ENCODE results near the gene PLA2G4A.

The PLA2G4A gene

GRCh38 chr1:186838380-186839040 lies 9.8 kb downstream of the PLA2G4A start:
- no peak for DNase-seq (ENCODE audit: low read depth, low spot score)

DNA sequence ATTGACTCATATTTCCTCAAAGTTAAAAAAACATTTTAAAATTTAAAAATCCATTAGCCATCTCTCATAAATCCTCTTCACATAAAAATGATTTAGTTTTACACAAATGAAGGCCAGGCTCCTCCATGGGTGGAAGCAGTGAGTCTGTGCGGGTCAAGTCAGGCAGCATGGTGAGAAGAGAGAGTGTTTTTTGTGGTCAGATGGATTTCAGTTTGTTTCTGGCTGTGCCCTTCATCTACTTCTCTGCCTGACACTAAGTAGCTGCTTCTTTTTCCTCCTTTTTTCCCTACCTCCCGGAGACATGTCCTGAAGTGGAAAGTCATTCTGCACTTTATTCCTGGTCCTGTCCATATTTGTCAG lies 10.3 kb downstream of the PLA2G4A start:
- no peak overlapping the region for H3K27ac ChIP-seq
- H3K36me3 ChIP-seq (ENCODE audit: insufficient read depth, low read length) = no peaks in the 10 kb centered on the region
- no peak overlapping the region for H3K4me3 ChIP-seq
- TF ChIP-seq EZH2 (IDR thresholded peaks at IDR 0.05) (no peak), POLR2AphosphoS5 (IDR thresholded peaks at IDR 0.05; ENCODE audit: borderline replicate concordance, low read depth, low read length) (no peak), FOXP2 (optimal IDR thresholded peaks at IDR 0.05; ENCODE audit: control extremely low read depth, extremely low read length, insufficient read depth) (no peak)
- no peaks in the 10 kb centered on the region for H3K9me3 ChIP-seq (ENCODE audit: low read depth, low read length)
- H3K9ac ChIP-seq (ENCODE audit: insufficient read length) = no peak overlapping the region
- no peak for DNase-seq (ENCODE audit: low read depth, low spot score)

More at GRCh38 chr1:186838380-186839040, 9.8 kb downstream of the PLA2G4A start:
- TF ChIP-seq FOXP2 (optimal IDR thresholded peaks at IDR 0.05; ENCODE audit: control extremely low read depth, extremely low read length, insufficient read depth) (no peak), POLR2AphosphoS5 (IDR thresholded peaks at IDR 0.05; ENCODE audit: borderline replicate concordance, low read depth, low read length) (no peak), EZH2 (IDR thresholded peaks at IDR 0.05) (no peak)
- Histone ChIP-seq H3K4me3 (no peak overlapping the region), H3K36me3 (ENCODE audit: insufficient read depth, low read length) (no peaks in the 10 kb centered on the region), H3K9ac (ENCODE audit: insufficient read length) (no peak overlapping the region), H3K9me3 (ENCODE audit: low read depth, low read length) (no peaks in the 10 kb centered on the region), H3K27ac (no peak overlapping the region)

DNA sequence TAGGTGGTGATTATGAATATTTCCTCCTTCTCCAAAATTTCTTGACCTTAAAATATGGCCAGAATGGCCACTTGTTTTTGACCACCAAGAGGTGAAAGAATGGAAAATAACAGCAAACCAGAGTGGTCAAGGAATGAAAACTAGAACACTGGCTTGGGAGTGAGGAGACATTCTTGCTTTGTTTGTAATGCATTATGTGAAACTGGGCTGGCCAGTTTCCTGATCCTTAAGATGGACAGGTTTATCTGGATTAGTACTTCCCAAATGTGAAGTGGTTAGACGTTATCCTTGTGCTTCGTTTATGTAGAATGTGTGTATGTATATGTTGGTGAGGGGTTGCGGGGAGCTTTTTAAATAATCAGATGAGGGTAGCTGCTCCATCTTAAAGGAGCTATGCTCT lies 12.8 kb downstream of the PLA2G4A start:
- Histone ChIP-seq H3K9ac (ENCODE audit: insufficient read length) (no peak overlapping the region), H3K36me3 (ENCODE audit: insufficient read depth, low read length) (no peaks in the 10 kb centered on the region), H3K4me3 (no peak overlapping the region), H3K9me3 (ENCODE audit: low read depth, low read length) (no peaks in the 10 kb centered on the region), H3K27ac (no peak overlapping the region)
- DNase-seq (ENCODE audit: low read depth, low spot score) = no peak
- no peak for TF ChIP-seq POLR2AphosphoS5 (IDR thresholded peaks at IDR 0.05; ENCODE audit: borderline replicate concordance, low read depth, low read length)
- TF ChIP-seq EZH2 (IDR thresholded peaks at IDR 0.05) = no peak
- no peak for TF ChIP-seq FOXP2 (optimal IDR thresholded peaks at IDR 0.05; ENCODE audit: control extremely low read depth, extremely low read length, insufficient read depth)

DNA sequence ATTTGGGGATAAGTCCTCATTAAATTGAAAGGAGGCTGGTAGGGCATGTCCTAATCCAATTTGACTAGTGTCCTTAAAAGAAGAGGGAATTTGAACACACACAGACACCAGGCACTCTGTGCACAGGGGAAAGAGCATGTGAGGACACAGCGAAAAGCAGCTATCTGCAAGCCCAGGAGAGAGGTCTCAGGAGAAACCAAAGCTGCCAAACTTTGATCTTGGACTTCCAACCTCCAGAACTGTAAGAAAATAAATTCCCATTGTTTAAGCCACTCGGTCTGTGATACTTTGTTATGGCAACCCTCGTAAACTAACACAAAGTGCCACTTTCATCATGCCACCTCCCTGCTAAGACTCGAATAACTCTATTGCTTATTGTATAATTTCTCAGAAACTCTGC lies 13.8 kb downstream of the PLA2G4A start:
- no peak for DNase-seq (ENCODE audit: low read depth, low spot score)
- H3K36me3 ChIP-seq (ENCODE audit: insufficient read depth, low read length) = no peaks in the 10 kb centered on the region
- no peak overlapping the region for H3K9ac ChIP-seq (ENCODE audit: insufficient read length)
- TF ChIP-seq EZH2 (IDR thresholded peaks at IDR 0.05) (no peak), FOXP2 (optimal IDR thresholded peaks at IDR 0.05; ENCODE audit: control extremely low read depth, extremely low read length, insufficient read depth) (no peak), POLR2AphosphoS5 (IDR thresholded peaks at IDR 0.05; ENCODE audit: borderline replicate concordance, low read depth, low read length) (no peak)
- no peak overlapping the region for H3K27ac ChIP-seq
- H3K9me3 ChIP-seq (ENCODE audit: low read depth, low read length) = no peaks in the 10 kb centered on the region
- H3K4me3 ChIP-seq = no peak overlapping the region

- H3K9me3 ChIP-seq (ENCODE audit: low read depth, low read length) = no peaks in the 10 kb centered on the region
- H3K9ac ChIP-seq (ENCODE audit: insufficient read length) = no peak overlapping the region
- no peak for DNase-seq (ENCODE audit: low read depth, low spot score)
- H3K36me3 ChIP-seq (ENCODE audit: insufficient read depth, low read length) = no peaks in the 10 kb centered on the region
- H3K27ac ChIP-seq = no peak overlapping the region; the same call in 1 of the 2 replicates
- no peak overlapping the region for H3K4me3 ChIP-seq
- no peak for TF ChIP-seq EZH2 (IDR thresholded peaks at IDR 0.05)
- no peak for TF ChIP-seq POLR2AphosphoS5 (IDR thresholded peaks at IDR 0.05; ENCODE audit: borderline replicate concordance, low read depth, low read length)
- no peak for TF ChIP-seq FOXP2 (optimal IDR thresholded peaks at IDR 0.05; ENCODE audit: control extremely low read depth, extremely low read length, insufficient read depth)
Measured at GRCh38 chr1:186843226-186843625, 14.5 kb downstream of the PLA2G4A start.

DNA sequence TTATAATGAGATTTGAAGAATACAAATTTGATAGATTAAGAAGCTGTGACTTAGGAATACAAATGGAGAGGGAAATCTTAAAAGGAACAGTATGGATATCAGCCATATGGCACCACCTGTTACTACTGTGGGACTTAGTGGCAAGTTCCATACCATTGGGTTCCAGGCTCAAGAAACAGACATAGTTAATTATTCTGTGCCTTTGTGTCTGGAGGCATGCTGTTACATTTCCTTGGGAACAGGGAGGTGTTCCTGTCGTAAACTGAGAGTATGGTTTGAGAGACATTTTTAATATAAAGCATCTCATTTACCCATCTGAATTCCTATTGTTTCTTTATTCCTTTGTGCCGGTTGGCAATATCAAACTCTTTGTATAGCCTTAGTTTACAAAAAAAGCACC lies 15.2 kb downstream of the PLA2G4A start:
- Histone ChIP-seq H3K27ac (no peak overlapping the region; the same call in 1 of the 2 replicates), H3K4me3 (no peak overlapping the region), H3K36me3 (ENCODE audit: insufficient read depth, low read length) (no peaks in the 10 kb centered on the region), H3K9ac (ENCODE audit: insufficient read length) (no peak overlapping the region), H3K9me3 (ENCODE audit: low read depth, low read length) (no peaks in the 10 kb centered on the region)
- no peak for DNase-seq (ENCODE audit: low read depth, low spot score)
- no peak for TF ChIP-seq FOXP2 (optimal IDR thresholded peaks at IDR 0.05; ENCODE audit: control extremely low read depth, extremely low read length, insufficient read depth)
- TF ChIP-seq POLR2AphosphoS5 (IDR thresholded peaks at IDR 0.05; ENCODE audit: borderline replicate concordance, low read depth, low read length) = no peak
- TF ChIP-seq EZH2 (IDR thresholded peaks at IDR 0.05) = no peak

DNA sequence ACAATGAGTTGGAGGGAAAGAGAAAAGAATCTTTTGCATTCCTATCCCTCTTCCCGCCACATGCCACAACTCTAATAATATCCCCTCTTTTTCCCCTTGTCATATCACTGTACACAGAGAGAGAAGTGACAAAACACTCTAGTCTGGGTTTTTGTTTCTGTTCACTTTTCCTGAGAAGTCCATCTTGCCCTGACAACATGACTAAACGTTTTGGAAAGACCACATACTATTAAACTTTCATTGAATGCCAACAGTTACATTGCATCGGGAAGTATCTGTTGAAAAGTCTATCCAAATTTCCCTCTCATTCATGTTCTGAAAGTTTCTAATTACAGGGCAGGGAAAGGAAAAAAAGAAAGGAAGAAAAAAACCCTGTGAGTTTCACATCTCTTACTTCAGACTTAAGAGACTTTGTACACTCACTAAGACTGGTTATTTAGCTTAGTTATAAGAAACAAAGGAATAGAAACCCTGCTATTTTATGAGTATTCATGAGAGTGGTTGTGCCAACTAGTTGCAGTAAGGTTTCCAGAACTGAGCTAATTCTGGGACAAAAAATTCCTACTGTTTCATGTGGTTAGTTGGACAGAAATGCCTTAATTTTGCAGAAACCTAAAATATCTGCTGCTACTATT lies 16.9 kb downstream of the PLA2G4A start:
- Histone ChIP-seq H3K9ac (ENCODE audit: insufficient read length) (peak overlapping the region; percentile 14), H3K9me3 (ENCODE audit: low read depth, low read length) (no peaks in the 10 kb centered on the region), H3K36me3 (ENCODE audit: insufficient read depth, low read length) (no peaks in the 10 kb centered on the region), H3K4me3 (no peak overlapping the region), H3K27ac (peak overlapping the region; percentile 48; the same call in 1 of the 2 replicates)
- DNase-seq (ENCODE audit: low read depth, low spot score) = no peak
- TF ChIP-seq EZH2 (IDR thresholded peaks at IDR 0.05) = no peak
- TF ChIP-seq POLR2AphosphoS5 (IDR thresholded peaks at IDR 0.05; ENCODE audit: borderline replicate concordance, low read depth, low read length) = no peak
- TF ChIP-seq FOXP2 (optimal IDR thresholded peaks at IDR 0.05; ENCODE audit: control extremely low read depth, extremely low read length, insufficient read depth) = no peak

GRCh38 chr1:186848509-186849130 lies 19.9 kb downstream of the PLA2G4A start:
- no peaks in the 10 kb centered on the region for H3K9me3 ChIP-seq (ENCODE audit: low read depth, low read length)
- no peak overlapping the region for H3K4me3 ChIP-seq
- no peak overlapping the region for H3K9ac ChIP-seq (ENCODE audit: insufficient read length)
- no peaks in the 10 kb centered on the region for H3K36me3 ChIP-seq (ENCODE audit: insufficient read depth, low read length)
- no peak for TF ChIP-seq EZH2 (IDR thresholded peaks at IDR 0.05)
- no peak for TF ChIP-seq POLR2AphosphoS5 (IDR thresholded peaks at IDR 0.05; ENCODE audit: borderline replicate concordance, low read depth, low read length)
- no peak for TF ChIP-seq FOXP2 (optimal IDR thresholded peaks at IDR 0.05; ENCODE audit: control extremely low read depth, extremely low read length, insufficient read depth)
- DNase-seq (ENCODE audit: low read depth, low spot score) = no peak
- no peak overlapping the region for H3K27ac ChIP-seq

Measured in SK-N-MC (cell line).